NK-92 treated with Interleukin-12 subunit alpha and Interleukin-12 subunit beta, amount 100 ng/mL, for 24 hours (cell line): ENCODE data around the gene STX5.
"Not testable (repeated sequence)": the region's sequence is repeated elsewhere in the genome, so short reads cannot be mapped to it uniquely, and the experiment has no call there.

ENCODE experiments used
- DNase-seq: peaks from one replicate; lab custom pipeline; 2025; lab: John Stamatoyannopoulos, UW

Gene STX5, protein sequence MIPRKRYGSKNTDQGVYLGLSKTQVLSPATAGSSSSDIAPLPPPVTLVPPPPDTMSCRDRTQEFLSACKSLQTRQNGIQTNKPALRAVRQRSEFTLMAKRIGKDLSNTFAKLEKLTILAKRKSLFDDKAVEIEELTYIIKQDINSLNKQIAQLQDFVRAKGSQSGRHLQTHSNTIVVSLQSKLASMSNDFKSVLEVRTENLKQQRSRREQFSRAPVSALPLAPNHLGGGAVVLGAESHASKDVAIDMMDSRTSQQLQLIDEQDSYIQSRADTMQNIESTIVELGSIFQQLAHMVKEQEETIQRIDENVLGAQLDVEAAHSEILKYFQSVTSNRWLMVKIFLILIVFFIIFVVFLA

DNA sequence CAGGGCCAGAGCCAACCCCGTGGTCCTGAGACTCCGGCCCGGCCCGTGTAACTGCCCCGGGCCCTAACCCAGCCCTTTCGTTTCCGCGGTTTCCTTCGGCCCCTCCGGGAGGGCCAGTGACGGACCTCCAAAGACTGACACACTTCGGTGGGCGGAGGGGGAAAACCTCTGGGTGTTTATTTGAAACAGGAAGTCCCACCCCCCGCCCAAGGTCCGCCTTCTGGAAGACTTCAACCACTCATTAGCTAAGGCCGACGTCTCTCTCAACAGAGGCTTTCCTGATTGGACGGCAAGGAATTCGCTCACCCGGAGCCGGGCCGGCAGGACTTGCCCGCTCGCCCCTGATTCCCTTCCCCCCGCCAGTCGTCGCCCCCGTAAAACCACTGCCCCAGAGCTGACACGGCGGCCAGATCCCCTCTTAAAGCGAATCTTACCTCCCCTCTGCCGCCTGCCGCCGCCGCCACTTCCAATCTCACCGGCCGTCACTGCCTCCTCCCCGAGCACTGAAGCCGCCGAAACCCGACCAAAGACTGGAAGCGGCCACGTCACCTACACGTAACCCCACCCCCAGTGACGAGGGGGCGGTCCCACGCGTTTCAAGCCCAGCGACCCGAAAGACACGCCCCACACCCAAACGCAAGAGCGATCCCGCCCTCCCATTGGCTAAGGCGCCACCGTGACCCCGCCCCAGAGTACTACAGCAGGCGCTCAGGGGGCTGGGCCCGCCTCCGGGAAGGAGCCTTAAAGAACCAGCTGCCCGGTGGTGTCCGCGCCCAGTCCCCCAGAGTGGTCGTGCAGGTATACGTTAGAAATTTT, at the start of gene STX5:
STX5 (minus strand) TSS at position 532 of the 816 bp plus-strand sequence. CDS start 808 bp downstream, outside the sequence.
- DNase-seq: peak; percentile 99

DNA sequence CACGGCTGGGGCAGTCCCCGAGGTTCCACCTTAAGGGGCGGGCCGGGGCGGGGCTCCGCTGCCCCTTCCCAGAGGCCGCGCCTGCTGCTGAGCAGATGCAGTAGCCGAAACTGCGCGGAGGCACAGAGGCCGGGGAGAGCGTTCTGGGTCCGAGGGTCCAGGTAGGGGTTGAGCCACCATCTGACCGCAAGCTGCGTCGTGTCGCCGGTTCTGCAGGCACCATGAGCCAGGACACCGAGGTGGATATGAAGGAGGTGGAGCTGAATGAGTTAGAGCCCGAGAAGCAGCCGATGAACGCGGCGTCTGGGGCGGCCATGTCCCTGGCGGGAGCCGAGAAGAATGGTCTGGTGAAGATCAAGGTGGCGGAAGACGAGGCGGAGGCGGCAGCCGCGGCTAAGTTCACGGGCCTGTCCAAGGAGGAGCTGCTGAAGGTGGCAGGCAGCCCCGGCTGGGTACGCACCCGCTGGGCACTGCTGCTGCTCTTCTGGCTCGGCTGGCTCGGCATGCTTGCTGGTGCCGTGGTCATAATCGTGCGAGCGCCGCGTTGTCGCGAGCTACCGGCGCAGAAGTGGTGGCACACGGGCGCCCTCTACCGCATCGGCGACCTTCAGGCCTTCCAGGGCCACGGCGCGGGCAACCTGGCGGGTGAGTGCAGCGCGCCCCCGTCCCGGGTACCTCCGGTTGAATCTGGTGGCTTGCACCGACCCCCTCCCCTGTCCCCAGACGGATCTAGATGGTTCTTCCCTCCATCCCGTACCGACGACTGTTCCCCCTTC, 49.1 kb upstream of the STX5 start, which contains the start of gene SLC3A2:
SLC3A2 (plus strand) TSS at position 94 of the 776 bp plus-strand sequence; CDS start at position 222, 128 bp downstream.
- peak; percentile 96 for DNase-seq

DNA sequence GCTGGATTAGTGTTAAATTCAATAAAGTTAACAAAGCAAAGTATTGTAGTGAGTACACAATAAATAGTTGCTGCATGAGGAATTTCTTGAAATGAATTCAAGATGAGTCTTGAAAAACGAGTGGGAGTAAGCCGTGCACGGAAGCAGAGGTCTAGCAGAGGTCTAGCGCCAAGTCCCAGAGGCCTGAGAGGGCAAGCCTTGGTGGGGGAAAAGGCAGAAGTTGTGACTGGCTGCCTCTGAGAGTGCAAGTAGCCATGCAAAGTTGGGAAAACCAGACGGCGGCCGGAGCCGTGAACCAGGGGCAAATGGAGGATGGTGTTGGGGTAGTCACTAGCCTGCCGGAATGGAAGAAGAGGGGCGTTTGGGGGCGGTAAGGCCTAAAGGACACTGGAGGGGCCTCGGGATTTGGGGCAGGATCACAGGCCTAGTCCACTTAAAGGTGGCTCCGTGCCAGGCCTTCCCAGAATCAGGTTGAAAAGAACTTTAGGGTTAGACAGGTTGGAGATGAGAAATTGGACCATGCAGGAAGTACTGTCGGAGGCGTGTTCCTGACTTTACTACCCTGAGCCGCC, 48.5 kb upstream of the STX5 start:
- no peak for DNase-seq

DNA sequence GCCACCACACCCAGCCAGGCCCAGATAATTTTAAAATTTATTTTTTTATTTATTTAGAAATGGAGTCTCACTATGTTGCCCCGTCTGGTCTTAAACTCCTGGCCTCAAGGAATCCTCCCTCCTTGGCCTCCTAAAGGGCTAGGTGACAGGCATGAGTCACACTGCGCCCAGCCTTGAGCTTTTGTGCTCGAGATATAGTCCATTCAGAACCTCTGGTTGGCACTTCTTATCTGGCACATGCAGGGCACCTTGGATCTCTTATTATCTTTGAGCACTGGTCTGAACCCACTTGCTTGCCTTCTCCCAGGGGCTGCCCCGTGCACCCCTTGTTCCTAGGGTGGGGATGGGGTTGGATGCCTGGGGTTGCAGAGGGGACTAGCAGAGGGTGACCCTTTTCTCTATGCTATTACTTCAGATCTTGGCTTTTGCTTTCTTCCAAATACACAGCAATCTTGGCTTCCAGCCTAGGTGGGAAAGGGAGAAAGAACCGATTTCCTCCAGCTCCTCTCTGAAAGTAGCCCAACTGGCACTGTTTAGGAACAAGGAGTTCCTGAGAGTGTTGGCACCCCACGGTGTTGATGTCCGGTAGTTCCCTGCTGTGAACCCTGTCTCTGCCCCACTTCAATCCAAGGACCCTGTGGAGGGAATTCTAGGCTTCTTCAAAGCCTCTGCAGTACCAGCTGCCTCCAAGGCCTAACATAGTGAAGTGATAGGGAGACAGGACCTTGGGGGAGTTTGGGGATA, 47.6 kb upstream of the STX5 start:
- no peak for DNase-seq

DNA sequence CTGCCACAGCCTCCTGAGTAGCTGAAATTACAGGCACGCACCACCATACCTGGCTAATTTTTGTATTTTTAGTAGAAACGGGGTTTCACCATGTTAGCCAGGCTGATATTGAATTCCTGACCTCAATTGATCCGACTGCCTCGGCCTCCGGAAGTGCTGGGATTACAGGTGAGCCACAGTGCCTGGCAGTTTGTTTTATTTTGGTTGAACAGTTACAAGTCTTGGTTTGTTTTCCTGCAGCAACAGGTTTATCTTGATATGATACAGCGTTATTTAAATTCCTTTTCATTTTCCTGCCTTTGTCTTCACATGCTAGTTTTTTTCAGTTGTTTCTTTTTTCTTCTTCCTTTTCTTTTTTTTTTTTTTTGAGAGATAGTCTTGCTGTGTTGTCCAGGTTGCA, 44.9 kb upstream of the STX5 start:
- no peak for DNase-seq

DNA sequence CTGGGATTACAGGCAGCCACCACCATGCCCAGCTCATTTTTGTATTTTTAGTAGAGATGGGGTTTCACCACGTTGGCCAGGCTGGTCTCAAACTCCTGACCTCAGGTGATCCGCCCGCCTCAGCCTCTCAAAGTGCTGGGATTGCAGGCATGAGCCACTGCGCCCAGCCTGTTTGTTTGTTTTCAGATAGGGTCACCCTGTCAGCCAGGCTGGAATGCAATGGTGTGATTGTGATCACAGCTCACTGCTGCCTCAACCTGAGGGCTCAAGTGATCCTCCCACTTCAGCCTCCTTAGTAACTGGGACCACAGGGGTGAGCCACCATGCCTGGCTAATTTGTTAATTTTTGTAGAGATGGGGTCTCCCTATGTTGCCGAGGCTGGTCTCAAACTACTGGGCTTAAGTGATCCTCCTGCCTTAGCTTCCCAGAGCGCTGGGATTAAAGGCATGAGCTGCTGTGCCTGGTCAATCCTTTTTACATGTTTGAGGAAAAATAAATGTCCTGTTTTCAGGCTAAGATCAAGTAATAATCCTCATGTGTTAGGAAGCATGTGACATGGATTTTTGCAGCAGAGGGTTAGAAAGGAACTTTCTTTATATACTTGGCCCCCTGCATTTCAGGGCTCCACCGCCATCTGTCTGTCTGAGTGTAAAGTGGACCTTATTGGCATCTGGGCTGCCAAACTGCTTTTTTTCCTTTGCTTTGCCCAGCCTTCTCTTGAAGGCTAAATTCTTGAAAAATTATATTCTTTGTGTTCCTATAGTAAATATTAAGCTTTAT, 44.0 kb upstream of the STX5 start:
- no peak for DNase-seq

DNA sequence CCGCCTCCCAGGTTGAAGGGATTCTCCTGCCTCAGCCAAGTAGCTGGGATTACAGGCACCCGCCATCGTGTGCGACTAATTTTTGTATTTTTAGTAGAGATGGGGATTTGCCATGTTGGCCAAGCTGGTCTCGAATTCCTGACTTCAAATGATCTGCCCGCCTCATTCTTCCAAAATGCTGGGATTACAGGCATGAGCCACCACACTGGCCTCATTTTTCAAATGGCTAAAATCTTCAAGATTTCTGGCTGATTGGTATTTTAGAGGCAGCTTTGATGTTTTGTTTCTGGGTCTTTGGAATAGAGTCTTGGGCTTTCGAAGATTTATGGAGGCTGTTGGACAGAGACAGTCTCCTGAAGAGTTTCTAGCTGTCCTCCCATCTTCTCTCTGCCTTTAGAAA, 43.0 kb upstream of the STX5 start:
- DNase-seq: no peak

DNA sequence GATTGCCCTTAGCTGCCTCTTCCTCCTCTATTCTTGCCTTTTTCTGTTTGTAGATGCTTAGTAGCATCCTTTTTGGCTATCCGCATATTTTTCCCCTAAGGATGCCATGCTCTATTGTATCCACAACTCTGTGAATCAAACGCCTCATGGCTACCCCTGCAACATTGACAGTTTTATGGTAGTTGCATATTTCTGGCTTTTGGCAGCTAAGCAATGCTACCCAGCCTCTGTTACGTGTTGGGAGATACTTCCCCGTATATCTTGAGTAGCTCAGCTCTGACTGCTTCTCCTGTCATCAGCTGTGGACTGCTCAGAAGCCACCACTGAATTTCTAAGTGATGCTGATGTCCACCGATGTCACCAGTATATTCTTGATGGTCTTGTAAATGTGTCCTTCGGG, 33.8 kb upstream of the STX5 start:
- no peak for DNase-seq

DNA sequence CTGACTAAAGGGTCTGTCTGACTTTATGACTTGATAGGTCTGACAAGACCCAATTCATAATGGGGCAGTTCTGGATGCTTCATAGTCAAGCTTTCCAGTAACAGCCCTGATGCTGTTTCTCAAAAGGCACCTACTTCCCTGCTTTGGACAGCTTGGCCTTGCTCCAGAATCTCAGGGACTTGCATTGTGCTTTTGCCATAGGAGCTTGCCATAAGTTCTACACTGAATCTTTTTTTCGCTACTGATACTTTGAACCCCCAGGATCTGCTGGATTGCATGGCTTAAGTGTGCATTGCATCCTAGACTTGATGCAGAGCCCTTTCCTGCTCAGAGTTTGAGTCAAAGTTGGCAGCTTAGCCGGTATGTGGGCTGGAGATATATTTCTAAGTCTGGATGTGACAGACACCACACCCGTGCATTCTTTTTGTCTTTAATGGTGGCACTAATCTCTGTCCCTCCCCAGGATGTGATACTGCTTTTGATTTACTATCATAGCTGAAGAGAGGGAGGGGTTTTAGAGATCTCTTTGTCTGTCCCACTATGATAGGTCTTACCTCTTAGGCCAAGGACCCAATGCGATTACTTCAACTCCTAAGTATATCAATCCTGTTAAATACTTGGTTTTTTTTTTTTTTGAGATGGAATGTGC, 32.0 kb upstream of the STX5 start:
- DNase-seq: no peak

DNA sequence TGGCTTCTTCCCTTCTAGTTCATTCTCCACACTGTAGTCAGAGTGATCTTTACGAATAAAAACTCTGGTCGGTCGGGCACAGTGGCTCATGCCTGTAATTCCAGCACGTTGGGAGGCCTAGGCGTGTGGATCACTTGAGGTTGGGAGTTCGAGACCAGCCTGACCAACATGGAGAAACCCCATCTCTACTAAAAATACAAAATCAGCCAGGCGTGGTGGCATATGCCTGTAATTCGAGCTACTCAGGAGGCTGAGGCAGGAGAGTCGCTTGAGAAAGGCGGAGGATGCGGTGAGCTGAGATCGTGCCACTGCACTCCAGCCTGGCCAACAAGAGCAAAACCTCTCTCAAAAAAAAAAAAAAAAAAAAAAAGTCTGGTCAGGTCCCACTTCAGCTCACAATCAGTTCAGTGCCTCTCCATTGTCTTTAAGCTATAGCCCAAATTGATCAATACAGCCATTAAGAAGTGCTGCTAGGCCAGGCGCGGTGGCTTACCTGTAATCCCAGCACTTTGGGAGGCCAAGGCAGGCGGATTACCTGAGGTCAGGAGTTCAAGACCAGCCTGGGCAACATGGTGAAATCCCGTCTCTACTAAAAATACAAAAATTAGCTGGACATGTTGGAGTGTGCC, 29.8 kb upstream of the STX5 start:
- not testable (repeated sequence) for DNase-seq

DNA sequence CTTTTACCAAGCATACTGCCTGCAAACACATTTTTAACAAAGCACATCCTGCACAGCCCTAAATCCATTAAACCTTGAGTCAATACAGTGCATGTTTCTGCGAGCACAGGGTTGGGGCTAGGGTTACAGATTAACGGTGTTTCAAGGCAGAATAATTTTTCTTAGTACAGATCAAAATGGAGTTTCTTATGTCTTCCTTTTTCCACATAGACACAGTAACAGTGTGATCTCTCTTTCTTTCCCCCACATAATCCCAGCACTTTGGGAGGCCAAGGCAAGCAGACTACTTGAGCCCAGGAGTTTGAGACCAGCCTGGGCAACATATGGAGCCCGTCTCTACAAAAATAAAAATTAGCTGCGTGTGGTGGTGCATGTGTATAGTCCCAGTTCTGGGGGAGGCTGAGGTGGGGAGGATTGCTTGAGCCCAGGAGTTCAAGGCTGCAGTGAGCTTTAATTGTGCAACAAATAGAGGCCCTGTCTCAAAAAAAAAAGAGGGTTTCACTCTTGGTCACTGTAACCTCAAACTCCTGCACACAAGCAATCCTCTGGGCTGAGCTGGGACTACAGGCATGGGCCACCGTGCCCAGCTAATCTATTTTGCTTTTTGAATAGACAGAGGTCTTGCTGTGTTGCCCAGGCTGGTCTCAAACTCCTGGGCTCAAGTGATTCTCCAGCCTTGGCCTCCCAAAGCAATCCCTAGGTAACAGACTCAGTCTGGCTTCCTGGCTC, 29.1 kb upstream of the STX5 start:
- no peak for DNase-seq

DNA sequence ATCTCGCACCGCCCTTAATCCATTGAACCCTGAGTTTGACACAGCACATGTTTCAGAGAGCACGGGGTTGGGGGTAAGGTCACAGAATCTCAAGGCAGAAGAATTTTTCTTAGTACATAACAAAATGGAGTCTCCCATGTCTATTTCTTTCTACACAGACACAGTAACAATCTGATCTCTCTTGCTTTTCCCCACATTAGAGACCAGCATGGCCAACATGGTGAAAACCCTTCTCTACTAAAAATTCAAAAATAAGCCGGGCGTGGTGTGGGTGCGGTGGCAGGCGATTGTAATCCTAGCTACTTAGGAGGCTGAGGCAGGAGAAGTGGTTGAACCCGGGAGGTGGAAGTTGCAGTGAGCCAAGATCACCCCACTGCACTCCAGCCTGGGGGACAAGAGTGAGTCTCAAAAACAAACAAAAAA, 27.4 kb upstream of the STX5 start:
- DNase-seq: not testable (repeated sequence)

DNA sequence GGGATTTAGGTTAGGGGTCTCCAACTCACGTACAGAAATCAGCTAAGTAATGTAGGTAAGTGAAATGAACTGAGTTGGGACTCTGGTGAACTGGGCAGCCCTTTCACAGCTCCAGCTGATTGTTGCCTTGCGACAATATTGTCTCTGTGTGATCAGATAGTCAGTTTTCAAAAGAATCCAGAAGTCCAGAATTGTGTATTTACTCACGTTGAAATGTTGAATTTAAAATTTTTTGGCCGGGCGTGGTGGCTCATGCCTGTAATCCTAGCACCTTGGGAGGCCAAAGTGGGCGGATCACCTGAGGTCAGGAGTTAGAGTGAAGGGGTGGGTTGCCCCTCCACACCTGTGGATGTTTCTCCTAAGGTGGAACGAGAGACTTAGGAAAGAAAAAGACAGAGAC, 26.4 kb upstream of the STX5 start:
- no peak for DNase-seq

DNA sequence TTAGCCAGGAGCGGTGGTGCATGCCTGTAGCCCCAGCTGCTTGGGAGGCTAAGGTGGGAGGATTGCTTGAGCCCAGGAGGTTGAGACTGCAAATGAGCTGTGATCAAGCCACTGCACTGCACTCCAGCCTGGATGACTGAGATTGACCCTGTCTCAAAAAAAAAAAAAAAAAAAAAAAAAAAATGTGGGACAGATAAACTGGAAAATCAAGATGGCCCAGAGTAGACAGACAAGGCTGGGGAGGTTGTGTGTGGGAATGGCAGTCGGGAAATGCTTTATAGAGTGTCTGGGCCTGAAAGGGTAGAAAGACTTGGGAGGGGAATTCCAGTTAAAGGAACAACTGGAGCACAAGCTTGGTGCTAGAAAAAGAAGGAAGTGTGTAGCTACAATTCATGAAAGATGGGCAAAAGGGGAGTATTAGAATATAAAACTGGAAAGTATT, 25.7 kb upstream of the STX5 start:
- no peak for DNase-seq

DNA sequence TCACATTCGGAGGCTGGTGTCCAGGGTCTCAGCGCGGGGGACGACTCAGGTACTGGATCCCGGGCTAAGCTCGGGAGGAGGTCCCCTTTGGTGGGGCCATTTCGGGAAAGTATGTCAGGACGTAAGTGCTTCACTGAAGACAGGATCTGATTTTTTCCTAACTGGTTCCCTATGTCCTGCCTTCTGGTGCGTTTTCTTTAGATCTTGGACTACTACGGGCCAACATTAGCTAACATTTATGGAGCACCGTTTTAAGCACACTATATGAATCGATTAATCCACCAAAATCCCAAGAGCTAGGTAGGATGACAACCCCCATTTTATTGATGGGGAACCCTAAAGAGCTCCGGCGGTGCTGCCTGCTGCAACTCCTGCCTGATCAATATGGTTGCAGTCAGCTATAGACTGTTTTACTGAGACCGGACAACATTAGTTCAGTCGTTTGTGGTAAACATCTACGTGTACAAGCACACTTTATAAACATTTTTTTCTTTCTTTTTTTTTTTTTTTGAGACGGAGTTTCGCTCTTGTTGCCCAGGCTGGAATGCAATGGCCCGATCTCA, 24.6 kb upstream of the STX5 start:
- DNase-seq: no peak

DNA sequence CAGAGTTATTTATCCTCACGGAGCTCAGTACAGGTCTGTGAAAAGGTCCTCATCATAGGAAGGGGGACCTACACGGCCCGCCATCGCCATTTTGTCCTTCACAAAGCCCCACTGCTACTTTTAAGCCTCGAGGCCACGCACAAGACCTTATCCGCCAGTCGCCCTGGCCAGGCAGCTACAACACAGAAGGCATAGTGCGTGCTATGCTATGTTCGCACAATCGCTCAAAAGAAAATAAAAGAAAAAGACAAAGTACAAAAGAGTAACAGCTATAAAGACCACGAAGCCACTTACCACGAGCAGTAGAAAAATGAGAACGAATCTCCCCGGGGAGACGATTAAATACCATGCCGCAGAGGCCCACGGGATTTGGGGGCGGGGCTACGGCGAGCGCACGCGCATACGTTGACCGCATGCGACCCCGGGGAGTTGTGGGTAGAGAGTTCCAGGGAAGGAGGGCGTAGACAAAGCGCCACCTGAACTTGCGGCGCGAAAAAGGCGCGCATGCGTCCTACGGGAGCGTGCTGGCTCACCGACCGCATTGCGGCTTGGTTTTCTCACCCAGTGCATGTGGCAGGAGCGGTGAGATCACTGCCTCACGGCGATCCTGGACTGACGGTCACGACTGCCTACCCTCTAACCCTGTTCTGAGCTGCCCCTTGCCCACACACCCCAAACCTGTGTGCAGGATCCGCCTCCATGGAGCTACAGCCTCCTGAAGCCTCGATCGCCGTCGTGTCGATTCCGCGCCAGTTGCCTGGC, 23.9 kb upstream of the STX5 start:
- DNase-seq: peak; percentile 97

DNA sequence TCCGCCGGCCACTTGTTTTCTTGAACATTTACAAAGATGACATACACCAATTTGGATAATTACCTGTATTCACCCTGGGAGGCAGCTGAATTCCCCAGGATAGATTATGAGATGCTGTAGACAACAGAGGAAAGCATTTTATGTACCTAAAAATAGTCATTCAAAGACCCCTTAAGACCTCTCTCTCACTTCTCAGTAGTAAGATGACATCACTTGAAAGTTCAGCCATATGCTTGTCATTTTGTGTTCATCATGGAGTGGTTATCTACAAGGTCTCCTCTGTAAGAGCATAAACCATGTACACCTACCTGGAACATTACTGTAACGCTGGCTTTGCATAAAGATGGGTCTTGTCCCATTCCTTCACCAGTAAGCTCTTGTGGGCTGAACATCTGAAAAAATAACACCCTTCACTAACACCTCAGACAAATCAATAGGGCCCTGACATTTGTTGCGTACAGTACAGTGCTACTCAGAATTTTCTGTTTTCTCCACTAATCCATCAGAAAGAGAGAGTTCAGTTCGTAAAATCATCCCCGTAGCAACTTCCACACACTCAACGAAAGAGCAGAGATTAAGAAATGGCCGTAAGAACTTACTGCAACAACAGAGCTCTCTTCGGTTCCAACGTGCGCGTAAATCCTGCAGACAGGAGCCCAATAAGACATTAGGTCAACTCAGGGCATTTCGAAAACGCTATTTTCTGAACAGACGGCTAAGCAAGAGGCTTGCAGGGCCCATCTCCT, 23.1 kb upstream of the STX5 start:
- no peak for DNase-seq
